Measurements from ENCODE around the gene NPM1.

Gene NPM1

GRCh38 chr5:171431251-171431777 lies 43.7 kb downstream of the NPM1 start:
- no peak for DNase-seq

- no peak for DNase-seq
Observed at GRCh38 chr5:171432076-171432475, 44.4 kb downstream of the NPM1 start.

- DNase-seq = no peak
Observed at GRCh38 chr5:171432583-171433351, 45.1 kb downstream of the NPM1 start.

GRCh38 chr5:171433352-171433698 lies 45.7 kb downstream of the NPM1 start:
- DNase-seq = no peak

GRCh38 chr5:171433982-171434676 lies 46.5 kb downstream of the NPM1 start:
- no peak for DNase-seq

GRCh38 chr5:171434874-171435273 lies 47.2 kb downstream of the NPM1 start:
- no peak for DNase-seq

GRCh38 chr5:171435908-171436307 lies 48.3 kb downstream of the NPM1 start:
- DNase-seq = no peak

- no peak for DNase-seq
Observed at GRCh38 chr5:171436804-171437285, 49.2 kb downstream of the NPM1 start.

GRCh38 chr5:171437286-171437821 lies 49.7 kb downstream of the NPM1 start:
- DNase-seq = no peak

- no peak for DNase-seq
Observed at GRCh38 chr5:171438738-171439137, 51.1 kb downstream of the NPM1 start.

- no peak for DNase-seq
Observed at GRCh38 chr5:171441246-171441791, 53.7 kb downstream of the NPM1 start.

GRCh38 chr5:171442287-171443042 lies 54.8 kb downstream of the NPM1 start:
- DNase-seq = no peak

- DNase-seq = no peak
Observed at GRCh38 chr5:171444582-171444981, 56.9 kb downstream of the NPM1 start.

- DNase-seq = no peak
Observed at GRCh38 chr5:171445644-171446516, 58.2 kb downstream of the NPM1 start.

- DNase-seq = no peak
Observed at GRCh38 chr5:171447226-171447625, 59.6 kb downstream of the NPM1 start.

GRCh38 chr5:171449426-171449825 lies 61.8 kb downstream of the NPM1 start:
- DNase-seq = no peak

- DNase-seq = no peak
Observed at GRCh38 chr5:171450423-171451331, 63.0 kb downstream of the NPM1 start.

GRCh38 chr5:171451421-171451820 lies 63.8 kb downstream of the NPM1 start:
- DNase-seq = no peak

- no peak for DNase-seq
Observed at GRCh38 chr5:171453056-171453725, 65.5 kb downstream of the NPM1 start.

GRCh38 chr5:171453988-171454387 lies 66.3 kb downstream of the NPM1 start:
- DNase-seq = no peak

Measured in DMS79 (cell line).